Measurements from ENCODE around the gene USP53.

- TF ChIP-seq CTCF (IDR thresholded peaks at IDR 0.05; ENCODE audit: extremely low read depth in 1 of 2, insufficient read depth in 1 of 2, low read depth in 1 of 2, low read length in 2 of 2) (no peak), EZH2 (IDR thresholded peaks at IDR 0.05; ENCODE audit: borderline replicate concordance, low read depth, low read length, severe bottlenecking) (no peak), MAX (IDR thresholded peaks at IDR 0.05; ENCODE audit: insufficient read depth, insufficient read length) (no peak), POLR2AphosphoS5 (IDR thresholded peaks at IDR 0.05; ENCODE audit: insufficient read depth, low read depth, low read length) (no peak), MYC (IDR thresholded peaks at IDR 0.05; ENCODE audit: low read depth, low read length) (no peak), JUN (IDR thresholded peaks at IDR 0.05; ENCODE audit: borderline replicate concordance, insufficient read depth, insufficient read length, low read depth) (no peak), POLR2A (IDR thresholded peaks at IDR 0.05; ENCODE audit: low read depth, low read length) (no peak), FOS (IDR thresholded peaks at IDR 0.05; ENCODE audit: borderline replicate concordance, insufficient read depth, low read length) (no peak)
These were observed 49.5 kb downstream of the USP53 start for GRCh38 chr4:119261986-119262385.
